AG09319 (cell line): ENCODE data around the gene OR52B6.
A peak's percentile ranks its signal among the peaks of the same experiment; 100 is the strongest.

Experiments used
- DNase-seq: peaks from one replicate; pipeline ENCODE4 v3.0.0-alpha.2; 2010; ENCODE audit warnings: low read depth; ENCODE audit errors: extremely low read depth
- CTCF ChIP-seq: IDR thresholded peaks from 2 replicates; pipeline ENCODE4 v1.5.1; 2011; ENCODE audit warnings: low read depth, mild to moderate bottlenecking, inconsistent platforms, low read length, moderate library complexity

Gene OR52B6

GRCh38 chr11:5610446-5610845 is 29.8 kb downstream of the OR52B6 start:
- DNase-seq: no peak
- TF ChIP-seq CTCF: no peak

- DNase-seq: no peak
- no peak for TF ChIP-seq CTCF
Measured at GRCh38 chr11:5611627-5612026, 30.9 kb downstream of the OR52B6 start.

- no peak for DNase-seq
- TF ChIP-seq CTCF: no peak
Measured at GRCh38 chr11:5618807-5619206, 38.1 kb downstream of the OR52B6 start.

GRCh38 chr11:5620651-5621521 is 40.2 kb downstream of the OR52B6 start:
- no peak for TF ChIP-seq CTCF
- peak; percentile 65 for DNase-seq

GRCh38 chr11:5621580-5621979 is 40.9 kb downstream of the OR52B6 start:
- TF ChIP-seq CTCF: no peak
- DNase-seq: no peak

GRCh38 chr11:5622802-5623201 is 42.1 kb downstream of the OR52B6 start:
- TF ChIP-seq CTCF: no peak
- no peak for DNase-seq

GRCh38 chr11:5624489-5625279 is 44.0 kb downstream of the OR52B6 start, which contains the start of gene TRIM34:
Gene TRIM34, plus strand, starts transcription at chr11:5625001. Its CDS starts 7,331 bp downstream, at chr11:5632332.
- no peak for TF ChIP-seq CTCF
- DNase-seq: no peak
